GM12878 (cell line): ENCODE measurements around the gene RNF167. TPM values are rescaled to one million over a fixed set of nuclear protein-coding genes. Genes with fewer than 3 reads are reported as not detected.
A peak's percentile ranks its signal among the peaks of the same experiment; 100 is the strongest.

Source experiments
- ATAC-seq: fragments of 200-7000 bp; cut with Tn5 transposase; 3 replicates; pipeline ENCODE4 v1.9.1; 2020; ENCODE audit warnings: mild to moderate bottlenecking, moderate library complexity
- BruUV-seq: library from RNA; stranded (reverse); fragments of 400-500 nt; replicated peaks from 2 replicates; lab custom pipeline; 2021; lab: Mats Ljungman, UMichigan
- CTCF ChIA-PET: fragments of 300-600 bp; sonication (Branson Sonifier 250); formaldehyde crosslinking; extraction: SDS; loops from one replicate; lab custom pipeline; 2021; ENCODE audit warnings: inconsistent platforms; lab: Yijun Ruan, JAX
- POLR2A ChIA-PET: fragments of 350-600 bp; formaldehyde crosslinking; extraction: SDS; loops from one replicate; lab custom pipeline; 2021; ENCODE audit warnings: inconsistent platforms; lab: Charles Lee
- RAD21 ChIA-PET: fragments of 300-600 bp; sonication (Branson Sonifier 250); formaldehyde crosslinking; loops from one replicate; lab custom pipeline; 2023; ENCODE audit warnings: antibody characterized with exemption; ENCODE audit not compliant: unreplicated experiment; lab: Charles Lee
- SMC1A ChIA-PET: fragments of 300-600 bp; sonication (Branson Sonifier 250); formaldehyde crosslinking; loops from one replicate; lab custom pipeline; 2023; ENCODE audit not compliant: unreplicated experiment, uncharacterized antibody; lab: Charles Lee
- DNase-seq: peaks from one replicate; pipeline ENCODE4 v3.0.0-alpha.2; 2011; ENCODE audit warnings: low read depth, low spot score
- FAIRE-seq: peaks from 3 replicates; lab custom pipeline; 2011; peaks lifted over from hg19 to GRCh38; lab: Jason Lieb, UNC
- H2AFZ ChIP-seq: 2 replicates; pipeline ENCODE4 v1.6.0; 2011; ENCODE audit warnings: low read depth, low read length, control low read depth; ENCODE audit not compliant: control insufficient read depth
- H3K27ac ChIP-seq: 2 replicates; pipeline ENCODE4 v1.5.1; 2011; ENCODE audit warnings: control low read depth; ENCODE audit not compliant: control insufficient read depth, insufficient read depth
- H3K27me3 ChIP-seq, 2 experiments: replicated peaks in 1 of 2; 2 replicates each; pipeline versions ENCODE4 v1.6.0 to v1.6.1; 2011; ENCODE audit warnings: low read length in 1 of 2; ENCODE audit not compliant: control insufficient read depth in 2 of 2, insufficient read depth in 2 of 2
- H3K36me3 ChIP-seq, 2 experiments: 2 replicates each; pipeline ENCODE4 v1.5.1; 2011; ENCODE audit warnings: low read length in 1 of 2; ENCODE audit not compliant: control insufficient read depth in 2 of 2, insufficient read depth in 2 of 2
- H3K4me1 ChIP-seq: 2 replicates; pipeline ENCODE4 v1.6.1; 2011; ENCODE audit warnings: mild to moderate bottlenecking, low read length, moderate library complexity, mixed read lengths; ENCODE audit not compliant: control insufficient read depth, insufficient read depth
- H3K4me2 ChIP-seq: 2 replicates; pipeline ENCODE4 v1.6.0; 2011; ENCODE audit warnings: control low read depth; ENCODE audit not compliant: control insufficient read depth, insufficient read depth
- H3K4me3 ChIP-seq: fragments of 200-600 bp; sonication (generic); 2 replicates; pipeline ENCODE4 v1.5.1; 2016
- H3K79me2 ChIP-seq: 2 replicates; pipeline ENCODE4 v1.6.0; 2011; ENCODE audit warnings: low read length; ENCODE audit not compliant: control insufficient read depth, insufficient read depth
- H3K9ac ChIP-seq: 2 replicates; pipeline ENCODE4 v1.8.0; 2011; ENCODE audit warnings: low read length, control low read depth, mixed read lengths; ENCODE audit not compliant: control insufficient read depth, insufficient read depth
- H3K9me3 ChIP-seq: replicated peaks from 3 replicates; pipeline ENCODE4 v1.5.1; 2011; ENCODE audit warnings: mild to moderate bottlenecking, low read length; ENCODE audit not compliant: control insufficient read depth, insufficient read depth
- H4K20me1 ChIP-seq: 2 replicates; pipeline ENCODE4 v1.6.0; 2011; ENCODE audit not compliant: control insufficient read depth, insufficient read depth
- EGR1 ChIP-seq, 2 experiments: IDR thresholded peaks; 1 replicate in 1 of 2; 2 replicates in 1 of 2; pipeline ENCODE4 v1.6.1; 2011 to 2012; ENCODE audit warnings: low read depth in 2 of 2, low read length in 2 of 2, borderline replicate concordance in 1 of 2, mild to moderate bottlenecking in 1 of 2, moderate library complexity in 1 of 2
- LARP7 ChIP-seq: fragments of 450-650 bp; IDR thresholded peaks from 2 replicates; pipeline ENCODE4 v1.6.1; 2017; ENCODE audit warnings: mild to moderate bottlenecking
- MTA2 ChIP-seq: fragments of 450-650 bp; IDR thresholded peaks from 2 replicates; pipeline ENCODE4 v1.6.1; 2016; ENCODE audit warnings: low read depth, mild to moderate bottlenecking, moderate library complexity
- MYB ChIP-seq: fragments of 150-350 bp; IDR thresholded peaks from 2 replicates; pipeline ENCODE4 v1.6.1; 2014; ENCODE audit warnings: mild to moderate bottlenecking, low read depth, low read length, borderline replicate concordance
- NFXL1 ChIP-seq: fragments of 450-650 bp; IDR thresholded peaks from 2 replicates; pipeline ENCODE4 v1.6.1; 2017; ENCODE audit warnings: antibody characterized with exemption, mild to moderate bottlenecking, borderline replicate concordance
- NFYB ChIP-seq: IDR thresholded peaks from 2 replicates; pipeline ENCODE4 v1.6.1; 2011; ENCODE audit warnings: low read depth, mild to moderate bottlenecking, low read length, improper control_type of control experiment, moderate library complexity; ENCODE audit not compliant: insufficient read depth
- NRF1 ChIP-seq: conservative IDR thresholded peaks from 2 replicates; pipeline ENCODE4 v1.6.1; 2011; ENCODE audit warnings: mild to moderate bottlenecking, low read depth, low read length, improper control_type of control experiment
- RBBP5 ChIP-seq: fragments of 200-600 bp; sonication (generic); conservative IDR thresholded peaks from 2 replicates; pipeline ENCODE4 v1.6.1; 2016
- SPI1 ChIP-seq: IDR thresholded peaks from 2 replicates; pipeline ENCODE4 v1.6.1; 2011; ENCODE audit warnings: low read depth, mild to moderate bottlenecking, low read length, moderate library complexity, borderline replicate concordance; ENCODE audit not compliant: insufficient read depth
- STAT3 ChIP-seq: IDR thresholded peaks from 2 replicates; pipeline ENCODE4 v1.6.1; 2011; ENCODE audit warnings: low read depth, low read length, improper control_type of control experiment
- TARDBP ChIP-seq: IDR thresholded peaks from 2 replicates; pipeline ENCODE4 v1.6.1; 2016; ENCODE audit warnings: borderline replicate concordance
- TCF7 ChIP-seq: IDR thresholded peaks from 2 replicates; pipeline ENCODE4 v1.6.1; 2014; ENCODE audit warnings: antibody characterized with exemption, borderline replicate concordance
- ZNF217 ChIP-seq: fragments of 450-650 bp; IDR thresholded peaks from 2 replicates; pipeline ENCODE4 v1.6.1; 2017; ENCODE audit warnings: antibody characterized with exemption, mild to moderate bottlenecking
- ZNF24 ChIP-seq: fragments of 450-650 bp; IDR thresholded peaks from 2 replicates; pipeline ENCODE4 v1.6.1; 2017; ENCODE audit warnings: antibody characterized with exemption, mild to moderate bottlenecking
- WGBS: methylation state at CpG from one replicate; pipeline ENCODE4 v1.1.6; 2016; ENCODE audit warnings: low lambda C conversion rate; ENCODE audit not compliant: insufficient replicate concordance, insufficient coverage; ENCODE audit errors: missing lambda C conversion rate; 5-methylcytosine and 5-hydroxymethylcytosine counted together
- in situ Hi-C: fragments of 300-500 bp; cut with MboI; formaldehyde crosslinking; loops from 9 replicates; pipeline ENCODE4 v1.14.3; 2018; ENCODE audit warnings: mixed read lengths
- intact Hi-C: fragments of 100-400 bp; cut with micrococcal nuclease; formaldehyde crosslinking; loops from one replicate; pipeline ENCODE4 v1.14.2; 2022; ENCODE audit not compliant: unreplicated experiment
- polyA plus RNA-seq, 11 experiments: library from polyadenylated mRNA; depleted of rRNA in 4 of 11; unstranded in 6 of 11; stranded (reverse) in 5 of 11; fragments of >200 nt; fragmentation: Nextera tagmentation in 4 of 11; fragmentation: Illumina TruSeq in 1 of 11; extraction: Ambion mirVana in 4 of 11; extraction: Trizol in 1 of 11; gene quantifications; 1 replicate in 1 of 11; 2 replicates in 10 of 11; pipeline versions ENCODE4 v1.2.1 to v1.2.3, GENCODE V29; 2011 to 2016; ENCODE audit warnings: inconsistent platforms in 2 of 11, missing spikeins in 2 of 11, low read depth in 1 of 11
- total RNA-seq, 4 experiments: library from RNA; depleted of rRNA in 3 of 4; stranded (reverse); fragments of >200 nt in 3 of 4; fragmentation: Illumina TruSeq in 1 of 4; extraction: Trizol in 1 of 4; gene quantifications; 2 replicates each; pipeline versions ENCODE4 v1.2.1 to v1.2.3, GENCODE V29; 2013 to 2021
- TF ChIP-seq, protein P1 (sequence below): fragments of 450-650 bp; formaldehyde crosslinking; IDR thresholded peaks from 2 replicates; pipeline ENCODE4 v1.5.0; 2022; ENCODE audit warnings: mild to moderate bottlenecking, missing genetic modification characterization
- TF ChIP-seq, protein P2 (sequence below): IDR thresholded peaks from 2 replicates; pipeline ENCODE4 v1.6.1; 2012; ENCODE audit warnings: low read depth, low read length, improper control_type of control experiment

The RNF167 gene
- total and polyA plus RNA-seq, 10 of the 15 experiments (the other 5 are each of a cell fraction or from before 2014, with no cell fraction given): 33.6 to 147 (median 57.6) TPM

DNA sequence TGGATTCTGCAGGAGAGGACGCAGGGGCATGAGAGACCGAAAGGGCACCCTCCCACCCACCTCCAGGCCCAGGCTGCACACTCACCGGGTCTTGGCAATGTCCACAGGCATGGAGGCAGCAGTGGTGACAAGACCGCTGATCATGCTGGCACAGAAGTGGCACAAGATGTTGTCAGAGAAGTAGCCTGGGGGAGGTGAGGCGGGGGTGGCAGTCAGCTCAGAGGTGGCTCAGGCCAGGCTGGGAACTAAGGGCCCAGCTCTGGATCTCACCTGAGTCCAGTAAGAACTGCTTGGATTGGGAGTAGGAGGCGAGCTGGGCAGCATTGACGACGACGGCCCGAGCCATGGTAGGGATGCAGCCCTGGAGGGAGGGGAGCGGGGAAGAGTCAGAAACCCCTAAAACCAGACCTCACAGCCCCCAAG is 2.0 kb upstream of the RNF167 start:
- in situ Hi-C loops: no loop called here
- Histone ChIP-seq H3K27me3 (no peaks in the 10 kb centered on the region), H3K4me2 (peak overlapping the region; percentile 98), H3K9ac (peak overlapping the region; percentile 98), H3K9me3 (no peaks in the 10 kb centered on the region), H3K27ac (no peak overlapping the region), H3K4me3 (peak overlapping the region; percentile 92; the same call in 1 of the 2 replicates), H4K20me1 (no peaks in the 10 kb centered on the region), H3K79me2 (peaks cover 50% of the 10 kb centered on the region), H3K36me3 (peaks cover 11 to 23% of the 10 kb centered on the region in 2 experiments), H2AFZ (no peak overlapping the region), H3K4me1 (peaks cover 32% of the 10 kb centered on the region)
- TF ChIP-seq LARP7 (no peak), ZNF24 (no peak), MTA2 (no peak), EGR1 (IDR thresholded peaks at IDR 0.05; ENCODE audit: borderline replicate concordance in 1 of 2, low read depth in 2 of 2, low read length in 2 of 2) (no peak), MYB (no peak), ZNF217 (no peak), RBBP5 (no peak), TCF7 (no peak), NRF1 (no peak), NFYB (no peak), TARDBP (no peak), STAT3 (no peak), SPI1 (no peak), NFXL1 (no peak)
- TF ChIP-seq, protein P1, sequence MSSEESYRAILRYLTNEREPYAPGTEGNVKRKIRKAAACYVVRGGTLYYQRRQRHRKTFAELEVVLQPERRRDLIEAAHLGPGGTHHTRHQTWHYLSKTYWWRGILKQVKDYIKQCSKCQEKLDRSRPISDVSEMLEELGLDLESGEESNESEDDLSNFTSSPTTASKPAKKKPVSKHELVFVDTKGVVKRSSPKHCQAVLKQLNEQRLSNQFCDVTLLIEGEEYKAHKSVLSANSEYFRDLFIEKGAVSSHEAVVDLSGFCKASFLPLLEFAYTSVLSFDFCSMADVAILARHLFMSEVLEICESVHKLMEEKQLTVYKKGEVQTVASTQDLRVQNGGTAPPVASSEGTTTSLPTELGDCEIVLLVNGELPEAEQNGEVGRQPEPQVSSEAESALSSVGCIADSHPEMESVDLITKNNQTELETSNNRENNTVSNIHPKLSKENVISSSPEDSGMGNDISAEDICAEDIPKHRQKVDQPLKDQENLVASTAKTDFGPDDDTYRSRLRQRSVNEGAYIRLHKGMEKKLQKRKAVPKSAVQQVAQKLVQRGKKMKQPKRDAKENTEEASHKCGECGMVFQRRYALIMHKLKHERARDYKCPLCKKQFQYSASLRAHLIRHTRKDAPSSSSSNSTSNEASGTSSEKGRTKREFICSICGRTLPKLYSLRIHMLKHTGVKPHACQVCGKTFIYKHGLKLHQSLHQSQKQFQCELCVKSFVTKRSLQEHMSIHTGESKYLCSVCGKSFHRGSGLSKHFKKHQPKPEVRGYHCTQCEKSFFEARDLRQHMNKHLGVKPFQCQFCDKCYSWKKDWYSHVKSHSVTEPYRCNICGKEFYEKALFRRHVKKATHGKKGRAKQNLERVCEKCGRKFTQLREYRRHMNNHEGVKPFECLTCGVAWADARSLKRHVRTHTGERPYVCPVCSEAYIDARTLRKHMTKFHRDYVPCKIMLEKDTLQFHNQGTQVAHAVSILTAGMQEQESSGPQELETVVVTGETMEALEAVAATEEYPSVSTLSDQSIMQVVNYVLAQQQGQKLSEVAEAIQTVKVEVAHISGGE (CRISPR knock-in tag): no peak
- TF ChIP-seq, protein P2, sequence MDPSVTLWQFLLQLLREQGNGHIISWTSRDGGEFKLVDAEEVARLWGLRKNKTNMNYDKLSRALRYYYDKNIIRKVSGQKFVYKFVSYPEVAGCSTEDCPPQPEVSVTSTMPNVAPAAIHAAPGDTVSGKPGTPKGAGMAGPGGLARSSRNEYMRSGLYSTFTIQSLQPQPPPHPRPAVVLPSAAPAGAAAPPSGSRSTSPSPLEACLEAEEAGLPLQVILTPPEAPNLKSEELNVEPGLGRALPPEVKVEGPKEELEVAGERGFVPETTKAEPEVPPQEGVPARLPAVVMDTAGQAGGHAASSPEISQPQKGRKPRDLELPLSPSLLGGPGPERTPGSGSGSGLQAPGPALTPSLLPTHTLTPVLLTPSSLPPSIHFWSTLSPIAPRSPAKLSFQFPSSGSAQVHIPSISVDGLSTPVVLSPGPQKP: no peak
- DNase-seq (no peak), ATAC-seq (no peak), FAIRE-seq (no peak)
- intact Hi-C loops: no loop called here
- WGBS: 97% methylated on average over 11 of the region's 11 CpGs
- ChIA-PET CTCF (interaction anchor here (0.7 to 3.5 kb wide), 2 partner anchors 29 to 33 kb away, joined by 3 to 18 read pairs; no protein-coding TSS in a partner anchor), POLR2A (interaction anchor here (1.0 to 1.1 kb wide), 2 partner anchors 29 to 35 kb away, joined by 3 read pairs; partner anchors contain the start of genes CHRNE and SPAG7), RAD21 (interaction anchor here (2.6 to 2.8 kb wide), 2 partner anchors 28 to 29 kb away, joined by 14 to 31 read pairs; partner anchors contain the start of gene SPAG7), SMC1A (interaction anchor here (4.5 kb wide), 1 partner anchor 29 kb away, joined by 38 read pairs; the partner anchor contains the start of gene SPAG7)
- no TSS peak for BruUV-seq
